Stomach (tissue), 9 donors: ENCODE data around the gene TRERF1. TPM values are rescaled to one million over a fixed set of nuclear protein-coding genes. Genes with fewer than 3 reads are reported as not detected.

ENCODE experiments used
- DNase-seq, 2 donors: peaks; one replicate each; pipeline versions ENCODE4 v3.0.0 to v3.0.0-alpha.2; 2013 to 2019
- H3K27ac ChIP-seq, 5 donors: fragments of 200-600 bp in 4 of 5; sonication (generic) in 4 of 5; one replicate each; pipeline ENCODE4 v1.5.1; 2013 to 2019; ENCODE audit warnings: mild to moderate bottlenecking in 1 of 5, moderate library complexity in 1 of 5
- H3K27me3 ChIP-seq, 3 donors: fragments of 200-600 bp; sonication (generic); one replicate each; pipeline ENCODE4 v1.5.1; 2017 to 2019; ENCODE audit warnings: mixed run types in 1 of 3
- H3K36me3 ChIP-seq, 4 donors: fragments of 200-600 bp; sonication (generic); 1 replicate in 3 of 4; 2 replicates in 1 of 4; pipeline ENCODE4 v1.5.1; 2016 to 2019
- H3K4me1 ChIP-seq, 4 donors: fragments of 200-600 bp; sonication (generic); one replicate each; pipeline ENCODE4 v1.5.1; 2016 to 2019
- H3K4me3 ChIP-seq, 4 donors: fragments of 200-600 bp; sonication (generic) in 3 of 4; one replicate each; pipeline ENCODE4 v1.5.1; 2016 to 2019; ENCODE audit warnings: mild to moderate bottlenecking in 1 of 4
- H3K9me3 ChIP-seq, 4 donors: fragments of 200-600 bp; sonication (generic); one replicate each; pipeline ENCODE4 v1.5.1; 2016 to 2019
- CTCF ChIP-seq, 7 experiments: fragments of 450-650 bp in 4 of 7; fragments of 200-600 bp in 3 of 7; sonication (generic) in 3 of 7; IDR thresholded peaks; one replicate each; pipeline ENCODE4 v1.5.1; 2016 to 2019; ENCODE audit warnings: antibody characterized with exemption in 7 of 7, control low read depth in 2 of 7, mild to moderate bottlenecking in 1 of 7
- EP300 ChIP-seq: sonication (generic); formaldehyde crosslinking; IDR thresholded peaks from one replicate; pipeline ENCODE4 v1.6.1; 2017; ENCODE audit warnings: antibody characterized with exemption
- POLR2A ChIP-seq, 4 donors: fragments of 450-650 bp; IDR thresholded peaks; one replicate each; pipeline ENCODE4 v1.6.1; 2016; ENCODE audit warnings: antibody characterized with exemption in 4 of 4, control low read depth in 2 of 4, mild to moderate bottlenecking in 1 of 4, moderate library complexity in 1 of 4
- POLR2AphosphoS5 ChIP-seq, 3 donors: sonication (generic); formaldehyde crosslinking; IDR thresholded peaks; one replicate each; pipeline ENCODE4 v1.6.1; 2016; ENCODE audit warnings: antibody characterized with exemption in 3 of 3
- WGBS, 5 donors: extraction: QIAGEN DNeasy Blood & Tissue Kit in 3 of 5; methylation state at CpG; one replicate each; pipeline versions ENCODE4 v1.1.5 to v1.1.7; 2013 to 2018; 5-methylcytosine and 5-hydroxymethylcytosine counted together
- intact Hi-C: fragments of 100-400 bp; cut with DNase I; formaldehyde crosslinking; loops from one replicate; pipeline ENCODE4 v1.15.1; 2023; ENCODE audit warnings: low total_unique reads
- polyA plus RNA-seq, 3 donors: library from polyadenylated mRNA; stranded (reverse); fragments of 200-250 nt; gene quantifications; one replicate each; pipeline ENCODE4 v1.2.3, GENCODE V29; 2013
- total RNA-seq, 5 donors: library from RNA; depleted of rRNA; stranded (reverse); fragments of >200 nt; gene quantifications; one replicate each; pipeline versions ENCODE4 v1.1.0 to v1.2.3, GENCODE V29; 2014 to 2016
- donor health status: healthy with polysubstance abuse.
- donor health status: Bipolar disorder and iron deficiency.
- donor health status: healthy.

TRERF1 gene
- total and polyA plus RNA-seq, 8 donors = 2.1 to 8.1 (median 4.9) TPM

- intact Hi-C loops = no loop called here
- Histone ChIP-seq H3K4me3 (no peak overlapping the region), H3K27me3 (no peaks in the 10 kb centered on the region), H3K4me1 (peaks cover 0 to 52% (median 11%) of the 10 kb centered on the region in 4 donors), H3K27ac (peak overlapping the region in 1 of 5 donors; percentile 24), H3K36me3 (peaks cover 0 to 18% (median 14%) of the 10 kb centered on the region in 4 donors), H3K9me3 (no peaks in the 10 kb centered on the region)
- TF ChIP-seq POLR2AphosphoS5 (IDR thresholded peaks at IDR 0.05) = no peak
- no peak for TF ChIP-seq CTCF (IDR thresholded peaks at IDR 0.05)
- TF ChIP-seq POLR2A (IDR thresholded peaks at IDR 0.05) = no peak
- TF ChIP-seq EP300 = no peak
- no peak for DNase-seq
- WGBS, 5 donors = 79 to 88% (median 84%) methylated on average over 3 of the region's 3 CpGs
These were observed 155.1 kb downstream of the TRERF1 start for GRCh38 chr6:42296614-42297013.

GRCh38 chr6:42295677-42296076 lies 156.0 kb downstream of the TRERF1 start:
- DNase-seq = no peak
- peak overlapping the region in 2 of 5 donors; percentile 20 to 29 for H3K27ac ChIP-seq
- TF ChIP-seq CTCF (IDR thresholded peaks at IDR 0.05) (no peak), POLR2AphosphoS5 (IDR thresholded peaks at IDR 0.05) (no peak), EP300 (no peak), POLR2A (IDR thresholded peaks at IDR 0.05) (no peak)
- peaks cover 0 to 52% (median 11%) of the 10 kb centered on the region in 4 donors for H3K4me1 ChIP-seq
- H3K27me3 ChIP-seq = no peaks in the 10 kb centered on the region
- WGBS, 5 donors = 65 to 78% (median 71%) methylated on average over 3 of the region's 3 CpGs
- H3K9me3 ChIP-seq = no peaks in the 10 kb centered on the region
- intact Hi-C loops = no loop called here
- H3K36me3 ChIP-seq = peaks cover 0 to 18% (median 14%) of the 10 kb centered on the region in 4 donors
- H3K4me3 ChIP-seq = no peak overlapping the region

GRCh38 chr6:42295181-42295580 lies 156.5 kb downstream of the TRERF1 start:
- Histone ChIP-seq H3K27me3 (no peaks in the 10 kb centered on the region), H3K27ac (peak overlapping the region in 2 of 5 donors; percentile 20 to 29), H3K4me3 (no peak overlapping the region), H3K9me3 (no peaks in the 10 kb centered on the region), H3K36me3 (peaks cover 0 to 15% (median 9%) of the 10 kb centered on the region in 4 donors), H3K4me1 (peaks cover 0 to 52% (median 11%) of the 10 kb centered on the region in 4 donors)
- intact Hi-C loops = no loop called here
- DNase-seq = no peak
- WGBS, 5 donors = 79 to 100% (median 88%) methylated on average over 1 of the region's 1 CpG
- TF ChIP-seq EP300 (no peak), POLR2A (IDR thresholded peaks at IDR 0.05) (no peak), POLR2AphosphoS5 (IDR thresholded peaks at IDR 0.05) (no peak), CTCF (IDR thresholded peaks at IDR 0.05) (no peak)

- no peak for TF ChIP-seq CTCF (IDR thresholded peaks at IDR 0.05)
- intact Hi-C loops = no loop called here
- 50 to 76% (median 54%) methylated on average over 3 of the region's 3 CpGs for WGBS, 5 donors
- peak overlapping the region in 2 of 5 donors; percentile 20 to 29 for H3K27ac ChIP-seq
- H3K4me1 ChIP-seq = peaks cover 0 to 52% (median 11%) of the 10 kb centered on the region in 4 donors
- peak in 1 of 2 donors; percentile 30 for DNase-seq
- H3K9me3 ChIP-seq = no peaks in the 10 kb centered on the region
- H3K4me3 ChIP-seq = no peak overlapping the region
- H3K36me3 ChIP-seq = peaks cover 0 to 11% (median 6%) of the 10 kb centered on the region in 4 donors
- H3K27me3 ChIP-seq = no peaks in the 10 kb centered on the region
These were observed 157.0 kb downstream of the TRERF1 start for GRCh38 chr6:42294759-42295158.
